Measurements from ENCODE around the gene CTNND2.
"Not testable (repeated sequence)": the region's sequence is repeated elsewhere in the genome, so short reads cannot be mapped to it uniquely, and the experiment has no call there.

Gene CTNND2

DNA sequence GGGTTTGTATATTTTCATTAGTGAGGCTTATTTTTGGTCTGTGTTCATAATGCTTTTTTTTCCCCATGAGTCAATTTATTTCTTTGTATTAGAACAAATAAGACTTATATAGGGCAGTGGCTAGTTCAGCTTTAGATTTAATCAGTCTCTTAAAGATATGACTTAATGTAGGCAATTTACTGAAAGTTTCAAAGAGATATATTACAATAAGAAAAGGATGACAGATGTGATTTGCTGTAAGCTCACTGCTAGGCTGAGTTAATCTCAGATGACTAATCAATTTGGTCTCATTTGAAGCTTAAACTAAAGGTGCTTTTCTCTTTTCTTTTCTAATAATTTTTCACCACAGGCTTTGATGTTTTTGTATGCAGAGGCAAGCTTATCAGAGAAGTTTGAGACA lies 851.4 kb downstream of the CTNND2 start:
- DNase-seq = no peak

DNA sequence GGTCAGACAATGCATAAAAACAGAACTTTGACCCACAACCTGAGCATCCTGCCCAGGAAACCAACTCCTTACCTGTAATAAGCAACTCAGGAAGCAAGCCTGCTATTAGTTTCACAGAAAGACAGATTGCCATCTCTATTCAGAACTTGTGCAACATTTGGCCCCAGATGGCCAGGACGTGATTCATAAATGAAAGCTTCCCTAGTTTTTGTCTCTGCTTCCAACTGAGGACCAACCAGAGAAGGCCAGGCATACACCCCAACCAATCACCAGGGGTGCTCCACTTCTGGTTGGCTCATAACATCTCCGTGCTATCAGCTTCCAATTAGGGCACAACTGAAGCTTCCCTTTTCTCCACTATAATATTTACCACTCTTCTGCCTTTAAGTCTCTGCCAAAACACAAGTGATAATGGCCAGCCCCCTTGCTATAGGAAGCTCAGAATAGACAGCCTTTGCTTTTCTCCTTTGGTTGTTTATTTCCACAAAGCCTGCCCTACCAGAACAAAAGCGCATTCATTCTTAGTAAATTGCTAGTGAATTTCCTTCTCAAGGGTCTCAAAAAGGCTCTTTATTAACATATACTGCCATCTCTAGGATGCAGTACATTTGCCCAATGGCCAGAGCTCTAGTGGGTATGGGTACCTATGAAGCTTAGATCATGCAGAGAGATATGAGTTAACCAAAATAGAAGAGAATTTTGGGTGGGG lies 853.5 kb downstream of the CTNND2 start:
- no peak for DNase-seq

DNA sequence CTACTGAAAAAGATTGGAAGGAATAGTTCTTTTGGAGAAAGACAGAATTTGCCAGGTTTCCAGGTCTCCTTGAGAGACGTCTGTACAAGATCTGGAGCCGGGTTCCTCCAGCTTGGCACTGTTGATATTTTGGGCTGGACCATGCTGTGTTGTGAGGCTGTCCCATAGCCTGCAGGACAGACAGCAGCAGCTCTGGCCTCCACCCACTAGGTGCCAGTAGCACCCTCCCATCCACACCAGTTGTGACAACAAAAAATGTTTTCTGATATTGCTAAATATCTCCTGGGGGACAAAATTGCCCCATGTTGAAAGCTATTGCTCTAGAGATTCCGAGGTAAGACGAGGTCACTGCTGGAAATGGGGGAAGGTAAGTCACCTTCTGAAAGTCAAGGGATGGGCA lies 855.5 kb downstream of the CTNND2 start:
- DNase-seq = no peak

DNA sequence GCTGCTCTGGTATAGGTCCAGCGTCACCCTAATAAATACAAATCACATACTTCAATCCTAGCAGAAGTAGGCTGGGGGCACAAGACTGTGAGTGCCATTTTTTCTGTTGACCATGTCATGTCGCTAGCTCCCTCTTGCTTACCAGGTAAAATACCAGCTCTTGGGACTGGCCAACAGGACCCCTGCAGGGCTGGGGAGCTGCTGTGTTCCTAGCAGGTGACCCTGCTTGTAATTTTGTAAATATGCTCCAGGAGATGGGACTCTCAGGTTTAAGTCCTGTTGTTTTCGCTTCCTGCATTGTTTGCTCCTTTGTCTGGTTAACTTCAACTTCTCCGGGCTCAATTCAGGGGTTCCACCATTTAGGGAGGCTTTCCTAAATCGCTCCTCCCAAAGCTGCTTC lies 856.6 kb downstream of the CTNND2 start:
- no peak for DNase-seq

DNA sequence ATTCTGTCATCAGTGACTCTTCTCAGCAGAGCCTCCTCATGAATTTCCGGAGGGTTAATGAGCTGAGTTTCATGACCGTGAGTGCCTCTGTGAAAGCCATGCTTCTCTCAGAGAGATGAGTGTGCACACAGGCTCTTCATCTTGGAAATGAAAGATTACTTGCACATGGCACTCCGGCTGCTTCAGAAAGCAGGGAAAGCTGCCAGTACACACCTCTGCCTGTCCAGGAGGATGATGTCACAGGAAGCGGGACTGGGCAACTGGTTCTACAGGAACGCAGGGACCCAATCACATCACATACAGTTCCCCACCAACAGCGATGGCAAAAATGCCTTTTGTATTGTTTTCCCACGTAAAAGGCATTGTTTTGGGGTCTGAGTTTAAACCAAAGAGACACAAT lies 857.2 kb downstream of the CTNND2 start:
- no peak for DNase-seq

DNA sequence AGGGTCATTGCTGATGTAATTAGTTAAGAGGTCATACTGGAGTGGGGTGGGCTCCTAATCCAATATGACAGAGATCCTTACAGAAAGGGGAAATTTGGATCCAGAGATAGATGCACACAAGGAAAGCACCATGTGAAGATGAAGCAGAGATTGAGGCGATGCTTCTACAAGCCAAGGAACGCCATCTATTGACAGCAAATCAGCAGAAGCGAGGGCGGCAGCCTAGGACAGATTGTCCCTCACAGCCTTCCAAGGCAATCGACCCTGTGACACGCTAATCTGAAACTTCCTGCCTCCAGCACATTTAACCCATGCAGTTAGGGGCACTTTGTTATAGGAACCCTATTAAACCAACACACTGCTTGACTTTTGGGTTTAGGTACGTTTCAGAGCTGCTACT lies 858.1 kb downstream of the CTNND2 start:
- no peak for DNase-seq

DNA sequence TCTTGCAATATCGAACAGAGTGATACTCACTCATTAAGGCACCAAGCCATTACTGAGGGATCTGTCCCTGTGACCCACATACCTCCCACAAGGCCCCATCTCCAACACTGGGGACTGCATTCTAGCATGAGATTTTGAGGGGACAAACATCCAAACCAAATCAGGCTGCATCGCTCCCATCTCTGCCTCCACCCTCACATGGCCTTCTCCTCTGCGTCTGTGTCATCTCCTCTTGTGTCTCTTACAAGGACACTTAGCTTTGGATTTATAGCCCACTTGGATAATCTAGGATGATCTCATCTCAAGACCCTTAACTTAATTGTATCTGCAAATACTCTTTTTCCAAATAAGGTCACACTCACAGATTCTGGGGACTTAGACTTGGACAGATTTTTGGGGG lies 858.8 kb downstream of the CTNND2 start:
- no peak for DNase-seq

DNA sequence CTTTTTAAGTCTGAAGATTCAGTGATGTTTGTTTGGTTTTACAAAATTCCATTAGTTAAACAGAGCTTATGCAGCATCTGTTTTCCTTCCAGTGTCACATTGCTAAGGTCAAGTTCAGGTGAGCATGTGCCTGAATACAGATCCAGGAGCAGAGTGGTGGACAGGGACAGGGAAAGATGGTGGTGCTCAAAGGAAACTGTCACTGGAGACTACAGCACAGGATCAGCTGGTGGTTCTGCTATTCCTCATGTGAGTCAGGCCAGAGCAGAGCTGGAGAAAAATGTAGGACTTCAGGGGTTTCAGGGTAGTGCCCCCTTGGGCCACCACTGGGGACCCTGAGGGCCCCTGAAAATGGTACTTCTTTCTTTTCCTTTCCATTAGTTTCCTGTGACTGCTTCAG lies 859.7 kb downstream of the CTNND2 start:
- no peak for DNase-seq

DNA sequence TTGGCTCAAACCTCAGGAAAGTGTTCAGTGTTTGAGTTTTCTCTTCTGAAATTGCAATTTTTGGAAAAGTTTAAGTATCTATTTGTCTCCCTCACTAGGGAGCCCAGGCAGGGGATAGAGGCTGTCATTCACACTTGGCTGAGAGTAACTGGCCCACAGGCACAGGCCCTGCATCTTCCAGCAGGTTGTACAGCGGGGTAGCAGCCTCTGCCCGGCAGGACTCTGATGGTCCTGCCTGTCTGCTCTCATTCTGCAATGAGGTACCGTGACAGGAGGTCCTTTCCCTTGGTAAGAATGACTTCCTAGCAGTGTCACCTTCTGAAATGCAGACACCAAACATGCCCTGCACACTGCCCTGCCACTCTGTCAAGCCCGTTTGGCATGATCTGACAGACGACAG lies 860.4 kb downstream of the CTNND2 start:
- DNase-seq = no peak

DNA sequence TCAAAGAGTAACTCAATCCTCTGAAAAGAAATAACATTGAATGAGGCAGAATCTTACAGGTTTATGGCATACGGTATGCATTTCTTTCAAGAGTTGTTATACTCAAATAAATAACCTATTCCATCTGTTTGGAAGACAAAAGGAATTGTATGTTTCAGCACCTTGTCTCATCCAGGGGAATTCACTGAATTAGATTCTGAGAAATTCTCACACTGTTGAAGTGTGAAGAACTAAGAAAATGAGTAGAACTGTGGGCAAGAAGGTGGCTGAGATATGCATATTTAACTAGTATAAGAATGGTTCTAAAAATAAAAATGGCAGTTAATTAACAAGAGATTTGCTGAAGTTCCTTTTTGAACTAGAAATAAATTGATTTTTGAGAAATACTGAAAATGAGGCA lies 863.9 kb downstream of the CTNND2 start:
- DNase-seq = no peak

DNA sequence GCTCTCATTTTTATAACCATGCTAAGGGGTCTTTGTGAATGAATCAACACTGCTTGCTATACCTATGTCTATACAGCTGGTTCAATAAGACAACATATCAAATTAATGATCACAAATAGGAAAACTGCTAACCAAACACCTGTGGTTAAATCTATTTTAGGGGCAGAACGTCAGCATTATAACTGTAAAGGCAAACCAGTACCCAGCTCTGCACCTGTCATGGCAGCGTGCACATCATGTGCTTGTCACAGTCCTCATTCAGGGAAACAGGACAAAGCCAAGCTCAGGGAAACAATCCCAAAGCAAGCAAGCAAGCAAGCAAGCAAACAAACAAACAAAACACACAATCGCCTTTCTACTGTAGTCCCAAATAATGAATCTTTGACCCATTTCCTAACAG lies 865.5 kb downstream of the CTNND2 start:
- no peak for DNase-seq

DNA sequence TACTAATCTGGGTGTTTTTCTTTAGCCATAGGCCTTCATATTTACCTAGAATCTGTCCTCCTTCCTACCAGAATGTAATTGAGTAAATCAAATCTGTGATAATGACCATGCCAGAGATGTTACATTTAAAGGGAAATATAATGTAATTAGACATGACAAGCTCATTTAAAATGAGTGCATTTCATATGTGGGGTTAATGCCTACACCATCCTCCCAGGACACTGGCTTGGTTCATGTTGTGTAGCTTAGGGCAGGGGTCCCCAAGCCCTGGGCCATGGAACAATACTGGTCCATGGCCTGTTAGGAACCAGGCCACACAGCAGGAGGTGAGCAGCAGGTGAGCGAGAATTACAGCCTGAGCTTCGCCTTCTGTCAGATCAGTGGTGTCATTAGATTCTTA lies 866.3 kb downstream of the CTNND2 start:
- no peak for DNase-seq

DNA sequence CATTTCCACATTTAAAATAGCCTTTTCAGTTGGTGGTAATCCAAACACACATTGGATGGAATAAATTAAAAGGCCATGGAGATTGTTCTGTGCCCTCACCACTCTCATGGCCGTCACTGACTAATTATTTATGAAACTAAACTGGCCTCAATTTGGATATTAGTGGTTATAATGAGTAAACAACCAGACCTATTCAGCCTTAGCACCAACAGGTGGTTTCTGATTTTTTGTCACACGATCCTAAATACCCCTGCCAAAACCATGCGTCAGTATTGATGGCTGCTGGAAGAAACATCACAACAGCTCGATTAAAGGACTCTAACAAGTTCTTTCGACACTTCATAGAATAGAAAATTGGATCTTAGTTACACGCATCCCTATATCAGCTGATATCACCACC lies 867.2 kb downstream of the CTNND2 start:
- DNase-seq = no peak

DNA sequence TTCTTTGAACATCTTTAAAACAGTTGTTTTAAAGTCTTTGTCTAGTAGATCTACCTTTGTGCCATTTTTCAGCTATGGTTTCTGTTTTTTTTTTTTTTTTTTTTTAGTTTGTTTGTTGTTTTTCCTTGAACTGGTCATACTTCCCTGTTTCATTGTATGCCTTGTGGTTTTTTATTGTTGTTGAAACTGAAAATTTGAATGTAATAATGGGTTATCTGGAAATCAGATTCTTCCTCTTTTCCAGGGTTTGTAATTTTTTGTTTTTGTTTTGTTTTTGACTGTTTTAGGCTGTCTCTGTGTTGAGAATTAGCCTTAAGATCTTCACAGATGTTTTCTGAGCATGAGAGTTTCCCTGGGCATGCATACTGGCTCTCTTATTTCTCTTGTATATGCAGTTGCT lies 873.6 kb downstream of the CTNND2 start:
- DNase-seq = no peak

DNA sequence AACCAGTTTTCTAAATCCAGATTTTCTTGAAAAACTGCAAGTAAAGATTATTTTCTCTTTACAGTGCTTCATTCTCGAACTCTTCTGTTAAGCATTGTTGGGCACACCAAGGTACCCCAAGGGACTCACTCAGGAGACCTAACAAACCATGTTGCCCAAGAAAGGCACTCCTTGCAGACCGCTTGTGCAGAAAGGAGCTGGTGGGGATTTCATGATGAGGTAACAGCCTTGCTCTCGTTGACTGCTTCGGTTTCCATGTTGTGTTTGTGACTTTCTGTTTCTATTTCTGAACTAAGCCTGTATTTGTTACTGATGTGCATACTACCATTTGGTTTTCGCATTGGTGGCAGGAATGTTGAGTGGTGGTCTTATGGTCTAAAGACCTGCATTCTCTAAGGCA lies 876.6 kb downstream of the CTNND2 start:
- no peak for DNase-seq

DNA sequence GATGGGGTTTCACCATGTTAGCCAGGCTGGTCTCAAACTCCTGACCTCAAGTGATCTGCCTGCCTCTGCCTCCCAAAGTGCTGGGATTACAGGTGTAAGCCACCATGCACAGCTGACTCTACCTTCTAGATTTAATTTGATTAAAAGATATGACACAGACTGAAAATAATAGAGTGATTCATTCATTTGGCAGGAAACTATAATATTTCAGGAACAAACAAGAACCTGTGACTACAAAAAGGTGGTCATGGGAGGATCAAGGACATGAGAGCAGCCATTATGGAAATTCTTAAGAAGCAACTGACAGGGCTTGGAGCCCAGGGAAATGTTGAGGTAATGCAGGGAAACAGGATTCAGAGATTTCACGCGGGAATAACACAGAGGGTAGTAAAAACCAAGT lies 877.7 kb downstream of the CTNND2 start:
- no peak for DNase-seq

DNA sequence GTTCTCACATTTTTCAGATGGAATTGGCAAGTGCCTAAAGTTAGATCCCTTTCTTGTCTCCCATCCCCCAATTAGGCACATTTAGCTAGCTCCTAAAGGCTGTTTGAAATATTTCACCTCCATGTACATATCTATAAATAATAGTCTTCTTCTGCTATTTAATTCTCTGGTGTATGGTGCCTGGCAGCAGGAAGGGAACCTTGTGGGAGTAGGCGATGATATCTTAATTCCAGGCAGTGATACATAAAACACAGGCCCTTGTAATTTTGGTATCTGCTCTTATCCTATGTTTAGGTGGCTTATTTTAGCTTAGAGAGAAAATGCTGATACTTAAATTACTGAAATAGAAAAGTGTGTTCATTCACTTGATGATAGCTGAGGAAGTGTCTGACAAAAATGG lies 880.3 kb downstream of the CTNND2 start:
- DNase-seq = no peak

DNA sequence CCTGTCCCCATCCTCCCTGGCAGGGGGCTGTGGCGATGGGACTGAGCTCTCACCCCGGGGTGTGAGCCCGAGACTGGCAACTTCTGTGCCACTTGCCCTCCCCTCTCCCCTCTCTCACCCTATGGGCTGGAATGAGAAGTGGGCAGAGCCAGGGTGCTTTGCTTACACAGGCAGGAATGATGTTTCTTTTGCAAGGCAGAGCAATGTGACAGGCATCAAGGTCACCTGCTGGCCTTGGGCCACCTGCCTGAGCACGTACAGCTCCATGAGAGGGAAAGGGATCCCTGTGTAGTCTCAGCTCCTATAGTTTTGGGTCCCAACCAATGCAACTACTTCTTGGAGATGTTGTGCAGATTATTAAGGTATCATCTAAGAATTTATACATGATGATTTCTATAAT lies 890.5 kb downstream of the CTNND2 start:
- no peak for DNase-seq

DNA sequence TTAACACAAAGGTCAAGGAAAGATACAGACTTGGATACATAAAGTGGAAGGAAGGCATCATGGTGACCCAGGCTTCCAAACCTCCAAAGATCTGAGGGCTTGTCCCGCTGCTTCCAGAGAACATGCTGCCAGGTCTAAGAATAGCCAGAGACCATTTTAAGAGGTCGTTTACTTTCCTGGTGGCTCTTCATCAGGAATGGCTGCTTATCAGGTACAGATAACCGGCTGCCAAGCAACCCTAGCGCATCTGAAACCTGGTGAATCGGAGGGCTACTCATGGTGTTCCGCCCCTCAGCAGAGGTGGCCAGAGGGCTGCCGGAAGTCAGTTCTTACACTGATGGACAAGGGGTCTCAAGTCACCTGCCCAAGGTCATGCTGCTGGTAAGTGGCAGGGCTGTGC lies 892.0 kb downstream of the CTNND2 start:
- no peak for DNase-seq

DNA sequence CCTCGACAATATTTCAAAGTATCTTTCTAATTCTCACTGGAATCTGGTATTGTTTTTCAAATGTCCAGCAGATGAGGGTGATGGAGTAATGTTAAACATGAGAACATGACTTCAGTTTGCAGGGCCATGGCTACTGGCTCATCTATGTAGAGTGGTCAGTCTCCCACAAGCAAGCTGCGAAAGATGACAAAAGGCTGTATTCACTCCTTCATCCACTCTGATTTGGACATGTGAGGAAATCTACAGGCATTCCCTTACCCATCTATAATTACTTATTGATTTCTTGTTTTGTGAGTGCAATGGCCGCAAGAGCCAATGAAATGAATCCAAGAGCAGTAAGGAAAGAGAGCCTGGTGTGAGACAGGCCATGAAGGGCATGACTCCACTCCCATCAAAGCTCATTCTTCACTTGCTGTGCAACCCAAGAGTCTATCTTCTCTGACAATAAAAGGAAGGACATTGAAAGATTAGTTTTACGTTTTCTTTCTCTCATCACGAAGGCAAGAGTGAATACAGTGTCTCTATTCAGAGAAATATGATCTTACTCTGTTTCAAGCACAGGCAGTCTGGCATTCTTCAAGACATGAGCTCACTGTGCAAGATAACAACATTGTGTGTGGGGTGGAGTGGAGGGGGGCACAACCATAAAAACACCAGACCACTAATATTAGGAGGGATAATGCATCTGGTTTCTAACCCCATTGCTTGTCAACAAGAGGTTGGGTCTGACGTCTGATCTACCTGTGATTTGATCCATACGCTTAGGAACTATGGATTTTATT lies 893.6 kb downstream of the CTNND2 start:
- DNase-seq = no peak

DNA sequence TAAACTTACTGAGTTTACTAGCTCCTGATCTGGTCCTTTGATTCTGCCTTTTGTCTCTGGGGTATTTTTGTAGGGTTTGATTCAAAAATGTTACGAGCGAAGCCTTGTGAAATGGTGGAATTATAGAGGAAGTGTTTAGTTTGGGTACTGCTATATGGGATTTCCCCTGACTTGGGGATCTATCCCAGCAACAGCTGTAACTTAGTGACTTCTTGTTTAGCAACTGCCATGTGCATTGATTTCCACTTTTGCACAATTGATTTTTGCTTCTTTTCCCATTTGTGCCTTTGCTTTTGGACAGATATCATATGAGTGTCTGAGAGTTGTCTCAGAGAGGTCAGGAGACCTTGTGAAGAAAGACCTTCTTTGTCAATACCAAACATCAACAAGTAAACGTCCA lies 894.7 kb downstream of the CTNND2 start:
- no peak for DNase-seq

DNA sequence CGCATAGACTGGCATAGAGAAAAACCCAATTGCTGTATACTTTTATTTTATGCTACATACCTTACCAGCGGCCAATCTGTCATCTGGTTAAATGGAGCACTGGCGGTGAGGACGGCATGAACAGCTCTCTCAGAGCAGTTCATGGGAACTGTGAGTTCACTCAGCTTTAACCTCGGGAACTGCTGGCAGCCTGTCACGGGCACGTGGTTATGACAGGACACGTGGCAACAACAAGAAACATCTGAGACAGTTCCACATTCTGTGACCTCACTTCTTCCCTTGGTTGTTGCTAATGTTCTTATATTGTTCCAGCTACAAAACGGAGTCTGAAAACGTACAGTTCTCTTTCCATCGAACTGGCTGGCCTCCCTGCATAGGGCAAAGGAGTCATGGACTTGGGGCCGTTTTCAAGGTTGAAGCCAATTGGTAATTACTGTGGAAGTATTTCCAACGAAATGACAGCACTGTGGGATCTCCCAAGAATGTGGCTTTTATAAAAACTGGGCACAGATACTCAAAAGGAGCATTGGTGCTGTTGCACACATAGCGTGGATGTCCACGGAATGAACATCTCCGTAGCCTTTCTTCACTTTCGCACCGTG lies 896.9 kb downstream of the CTNND2 start:
- no peak for DNase-seq

DNA sequence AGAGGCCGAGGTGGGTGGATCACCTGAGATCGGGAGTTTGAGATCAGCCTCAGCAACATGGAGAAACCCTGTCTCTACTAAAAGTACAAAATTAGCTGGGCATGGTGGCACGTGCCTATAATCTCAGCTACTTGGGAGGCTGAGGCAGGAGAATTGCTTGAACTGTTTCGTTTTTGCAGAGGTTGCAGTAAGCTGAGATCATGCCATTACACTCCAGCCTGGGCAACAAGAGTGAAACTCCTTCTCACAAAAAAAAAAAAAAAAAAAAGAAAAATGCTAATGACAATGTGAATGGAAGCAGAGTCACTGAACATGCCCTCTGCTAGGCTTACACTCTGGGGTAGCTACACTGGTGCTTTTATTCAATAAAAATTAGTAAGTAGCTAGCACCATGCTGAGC lies 899.7 kb downstream of the CTNND2 start:
- DNase-seq = not testable (repeated sequence)
